CD4-positive, CD25-positive, alpha-beta regulatory T cell (primary cell): ENCODE measurements around the gene MDM4. TPM values are rescaled to one million over a fixed set of nuclear protein-coding genes. Genes with fewer than 3 reads are reported as not detected.

Experiments used
- ATAC-seq, 2 donors: fragments of 150-1000 bp; cut with Tn5 transposase; one replicate each; pipeline ENCODE4 v1.10.0; 2021; ENCODE audit warnings: low read depth in 2 of 2, moderate number of reproducible peaks in 2 of 2, moderate library complexity in 1 of 2
- DNase-seq, 3 donors: peaks; one replicate each; pipeline versions ENCODE4 v3.0.0 to v3.0.0-alpha.2; 2012 to 2022; ENCODE audit warnings: mixed read lengths in 1 of 3
- H3K27ac ChIP-seq: one replicate; pipeline ENCODE4 v1.7.0; 2013; ENCODE audit warnings: mild to moderate bottlenecking, low read length; ENCODE audit not compliant: insufficient read depth, poor library complexity, severe bottlenecking
- H3K27me3 ChIP-seq: one replicate; pipeline ENCODE4 v1.7.0; 2013; ENCODE audit warnings: low read length; ENCODE audit not compliant: control insufficient read depth, insufficient read depth
- H3K36me3 ChIP-seq: one replicate; pipeline ENCODE4 v1.7.0; 2013; ENCODE audit warnings: mild to moderate bottlenecking, low read length, moderate library complexity; ENCODE audit not compliant: control insufficient read depth, insufficient read depth
- H3K4me1 ChIP-seq: 2 replicates; pipeline ENCODE4 v1.7.0; 2013; ENCODE audit warnings: mild to moderate bottlenecking, low read length; ENCODE audit not compliant: insufficient read depth, control insufficient read depth, poor library complexity, severe bottlenecking
- H3K4me3 ChIP-seq: one replicate; pipeline ENCODE4 v1.7.0; 2013; ENCODE audit warnings: low read depth, mild to moderate bottlenecking, low read length, moderate library complexity
- H3K9me3 ChIP-seq, 2 experiments: 1 replicate in 1 of 2; 2 replicates in 1 of 2; pipeline ENCODE4 v1.7.0; 2013; ENCODE audit warnings: low read length in 2 of 2, mild to moderate bottlenecking in 1 of 2, moderate library complexity in 1 of 2; ENCODE audit not compliant: control insufficient read depth in 2 of 2
- H3K27ac Mint-ChIP-seq, 3 donors: one replicate each; pipeline ENCODE4 v1.8.0; 2020 to 2022; ENCODE audit warnings: mild to moderate bottlenecking in 3 of 3, mixed read lengths in 3 of 3, moderate library complexity in 2 of 3
- H3K27me3 Mint-ChIP-seq: one replicate; pipeline ENCODE4 v1.8.0; 2022; ENCODE audit warnings: mild to moderate bottlenecking, mixed read lengths
- H3K36me3 Mint-ChIP-seq: one replicate; pipeline ENCODE4 v1.8.0; 2020; ENCODE audit warnings: mixed read lengths
- H3K4me1 Mint-ChIP-seq, 4 donors: one replicate each; pipeline ENCODE4 v1.8.0; 2020 to 2022; ENCODE audit warnings: mixed read lengths in 4 of 4, mild to moderate bottlenecking in 1 of 4
- H3K4me3 Mint-ChIP-seq, 4 donors: one replicate each; pipeline ENCODE4 v1.8.0; 2020 to 2022; ENCODE audit warnings: mild to moderate bottlenecking in 4 of 4, mixed read lengths in 4 of 4, moderate library complexity in 3 of 4
- H3K9me3 Mint-ChIP-seq, 7 donors: one replicate each; pipeline ENCODE4 v1.8.0; 2020 to 2022; ENCODE audit warnings: mixed read lengths in 7 of 7, mild to moderate bottlenecking in 3 of 7, moderate library complexity in 2 of 7
- polyA plus RNA-seq, 4 donors: library from polyadenylated mRNA; unstranded; fragments of 300-500 nt; fragmentation: Illumina TruSeq; gene quantifications; one replicate each; pipeline ENCODE4 v1.2.3, GENCODE V29; 2021
- total RNA-seq: library from RNA; stranded (reverse); gene quantifications from one replicate; pipeline ENCODE4 v1.2.3, GENCODE V29; 2022

The MDM4 gene
- total and polyA plus RNA-seq, 5 donors from 2014 or later, result 10.0 to 263 (median 11.7) TPM

GRCh38 chr1:204523605-204524215, 7.5 kb downstream of the MDM4 start:
- peak overlapping the region; percentile 23 for H3K27ac ChIP-seq
- Mint-ChIP-seq H3K4me3 (peak overlapping the region in 3 of 4 donors; percentile 32 to 72 (median 64)), H3K27ac (peak overlapping the region; percentile 84 to 92 (median 86)), H3K36me3 (peaks cover 38% of the 10 kb centered on the region), H3K9me3 (peaks cover 0 to 8% (median 4%) of the 10 kb centered on the region in 7 donors), H3K4me1 (peaks cover 11 to 72% (median 41%) of the 10 kb centered on the region in 4 donors), H3K27me3 (no peaks in the 10 kb centered on the region)
- H3K9me3 ChIP-seq, result peaks cover 2 to 4% of the 10 kb centered on the region in 2 experiments
- DNase-seq (no peak), ATAC-seq (no peak)
- H3K4me1 ChIP-seq, result peaks cover 52% of the 10 kb centered on the region
- no peak overlapping the region for H3K4me3 ChIP-seq
- H3K27me3 ChIP-seq, result no peaks in the 10 kb centered on the region
- H3K36me3 ChIP-seq, result peaks cover 49% of the 10 kb centered on the region

DNA sequence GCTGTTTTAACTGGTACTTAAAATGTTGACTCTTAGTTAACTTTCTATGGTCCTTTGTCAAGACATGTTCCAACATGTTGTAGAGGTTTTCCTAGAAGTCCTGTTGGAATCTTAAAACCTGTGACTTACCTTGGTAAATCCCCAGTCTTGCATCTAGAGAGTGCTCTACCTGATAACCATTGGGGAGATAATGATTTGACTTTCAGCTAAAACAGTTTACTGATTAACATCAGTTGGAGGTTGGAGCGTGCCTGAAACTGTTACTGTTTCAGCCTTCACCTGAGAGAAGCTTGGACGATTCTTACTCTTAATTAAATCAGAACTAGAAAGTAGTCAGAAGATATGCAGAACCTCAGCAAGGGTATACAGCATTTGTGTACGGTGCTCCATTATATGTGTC, 8.8 kb downstream of the MDM4 start:
- peaks cover 31% of the 10 kb centered on the region for H3K36me3 Mint-ChIP-seq
- DNase-seq (no peak), ATAC-seq (no peak)
- peaks cover 61% of the 10 kb centered on the region for H3K36me3 ChIP-seq
- H3K27ac Mint-ChIP-seq, result peak overlapping the region in 2 of 3 donors; percentile 62 to 68
- H3K4me1 ChIP-seq, result peaks cover 39% of the 10 kb centered on the region
- no peaks in the 10 kb centered on the region for H3K27me3 ChIP-seq
- H3K27ac ChIP-seq, result no peak overlapping the region
- peak overlapping the region; percentile 23 for H3K4me3 ChIP-seq
- peaks cover 0 to 8% (median 4%) of the 10 kb centered on the region in 7 donors for H3K9me3 Mint-ChIP-seq
- H3K4me1 Mint-ChIP-seq, result peaks cover 11 to 59% (median 33%) of the 10 kb centered on the region in 4 donors
- H3K9me3 ChIP-seq, result peaks cover 2 to 4% of the 10 kb centered on the region in 2 experiments
- H3K27me3 Mint-ChIP-seq, result no peaks in the 10 kb centered on the region
- peak overlapping the region in 1 of 4 donors; percentile 81 for H3K4me3 Mint-ChIP-seq

GRCh38 chr1:204528241-204528640, 12.0 kb downstream of the MDM4 start:
- H3K36me3 ChIP-seq, result peaks cover 93% of the 10 kb centered on the region
- peaks cover 11% of the 10 kb centered on the region for H3K4me1 ChIP-seq
- H3K4me3 Mint-ChIP-seq, result no peak overlapping the region
- H3K27me3 ChIP-seq, result no peaks in the 10 kb centered on the region
- H3K9me3 ChIP-seq, result peaks cover 2 to 4% of the 10 kb centered on the region in 2 experiments
- peaks cover 16 to 47% (median 23%) of the 10 kb centered on the region in 4 donors for H3K4me1 Mint-ChIP-seq
- H3K27me3 Mint-ChIP-seq, result no peaks in the 10 kb centered on the region
- peaks cover 0 to 5% (median 1%) of the 10 kb centered on the region in 7 donors for H3K9me3 Mint-ChIP-seq
- H3K4me3 ChIP-seq, result no peak overlapping the region
- DNase-seq, result no peak
- peaks cover 43% of the 10 kb centered on the region for H3K36me3 Mint-ChIP-seq
- H3K27ac Mint-ChIP-seq, result no peak overlapping the region
- H3K27ac ChIP-seq, result no peak overlapping the region
- ATAC-seq, result no peak

- H3K27me3 ChIP-seq, result no peaks in the 10 kb centered on the region
- H3K4me3 Mint-ChIP-seq, result no peak overlapping the region
- no peaks in the 10 kb centered on the region for H3K27me3 Mint-ChIP-seq
- peaks cover 42% of the 10 kb centered on the region for H3K36me3 Mint-ChIP-seq
- peak overlapping the region in 1 of 3 donors; percentile 36 for H3K27ac Mint-ChIP-seq
- DNase-seq (no peak), ATAC-seq (no peak)
- peaks cover 17 to 45% (median 22%) of the 10 kb centered on the region in 4 donors for H3K4me1 Mint-ChIP-seq
- no peak overlapping the region for H3K4me3 ChIP-seq
- H3K4me1 ChIP-seq, result peaks cover 11% of the 10 kb centered on the region
- no peak overlapping the region for H3K27ac ChIP-seq
- H3K9me3 Mint-ChIP-seq, result peaks cover 0 to 4% (median 1%) of the 10 kb centered on the region in 7 donors
- peaks cover 94% of the 10 kb centered on the region for H3K36me3 ChIP-seq
- H3K9me3 ChIP-seq, result peaks cover 0 to 4% of the 10 kb centered on the region in 2 experiments
Observed at GRCh38 chr1:204528677-204529076, 12.5 kb downstream of the MDM4 start.

DNA sequence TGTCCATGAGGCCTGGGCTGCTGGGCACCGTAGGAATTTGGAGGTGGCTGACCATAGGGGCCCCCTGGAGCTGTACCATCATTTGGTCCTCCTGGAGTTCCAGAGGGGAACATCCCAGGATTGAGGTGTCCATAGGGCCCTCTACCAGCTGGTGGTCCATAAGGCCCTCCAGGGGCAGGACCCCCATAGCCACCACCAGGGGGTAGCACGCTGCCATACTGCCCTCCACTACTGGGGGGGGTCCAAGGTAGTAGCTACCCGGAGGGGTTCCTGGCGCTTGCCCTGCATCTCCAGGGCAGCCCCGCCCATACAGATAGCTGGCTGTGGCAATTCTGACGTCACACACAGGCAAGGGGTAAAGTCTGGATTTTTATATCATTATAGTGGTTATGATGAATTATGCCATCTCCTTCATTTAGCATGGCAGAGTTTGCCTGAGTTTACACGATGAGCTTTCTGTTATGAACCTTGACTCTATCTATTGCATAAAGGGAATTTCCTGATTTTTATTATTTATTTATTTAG, 13.2 kb downstream of the MDM4 start:
- DNase-seq, result no peak
- Histone ChIP-seq H3K4me3 (no peak overlapping the region), H3K27me3 (no peaks in the 10 kb centered on the region), H3K4me1 (peaks cover 11% of the 10 kb centered on the region), H3K36me3 (peaks cover 96% of the 10 kb centered on the region), H3K27ac (peak overlapping the region; percentile 9), H3K9me3 (no peaks in the 10 kb centered on the region)
- Mint-ChIP-seq H3K27me3 (no peaks in the 10 kb centered on the region), H3K9me3 (peaks cover 0 to 1% (median 0%) of the 10 kb centered on the region in 7 donors), H3K27ac (no peak overlapping the region), H3K4me1 (peaks cover 12 to 45% (median 22%) of the 10 kb centered on the region in 4 donors), H3K36me3 (peaks cover 43% of the 10 kb centered on the region), H3K4me3 (no peak overlapping the region)
- ATAC-seq, result no peak

- Mint-ChIP-seq H3K36me3 (peaks cover 43% of the 10 kb centered on the region), H3K4me3 (no peak overlapping the region), H3K27me3 (no peaks in the 10 kb centered on the region), H3K9me3 (no peaks in the 10 kb centered on the region), H3K27ac (peak overlapping the region in 1 of 3 donors; percentile 62), H3K4me1 (peaks cover 6 to 39% (median 18%) of the 10 kb centered on the region in 4 donors)
- ATAC-seq (no peak), DNase-seq (no peak)
- no peak overlapping the region for H3K4me3 ChIP-seq
- peaks cover 94% of the 10 kb centered on the region for H3K36me3 ChIP-seq
- H3K4me1 ChIP-seq, result no peaks in the 10 kb centered on the region
- no peaks in the 10 kb centered on the region for H3K27me3 ChIP-seq
- H3K27ac ChIP-seq, result no peak overlapping the region
- no peaks in the 10 kb centered on the region for H3K9me3 ChIP-seq
Observed at GRCh38 chr1:204530932-204531331, 14.7 kb downstream of the MDM4 start.

GRCh38 chr1:204532832-204533231, 16.6 kb downstream of the MDM4 start:
- H3K9me3 ChIP-seq, result no peaks in the 10 kb centered on the region
- peaks cover 6 to 39% (median 22%) of the 10 kb centered on the region in 4 donors for H3K4me1 Mint-ChIP-seq
- H3K27me3 ChIP-seq, result no peaks in the 10 kb centered on the region
- H3K4me3 ChIP-seq, result no peak overlapping the region
- H3K36me3 Mint-ChIP-seq, result peaks cover 53% of the 10 kb centered on the region
- H3K27me3 Mint-ChIP-seq, result no peaks in the 10 kb centered on the region
- DNase-seq (no peak), ATAC-seq (no peak)
- no peak overlapping the region for H3K4me3 Mint-ChIP-seq
- H3K9me3 Mint-ChIP-seq, result no peaks in the 10 kb centered on the region
- H3K27ac ChIP-seq, result no peak overlapping the region
- H3K27ac Mint-ChIP-seq, result peak overlapping the region in 2 of 3 donors; percentile 7 to 65
- no peaks in the 10 kb centered on the region for H3K4me1 ChIP-seq
- H3K36me3 ChIP-seq, result peaks cover 93% of the 10 kb centered on the region
